ENCODE measurements around the gene WDR53. TPM values are rescaled to one million over a fixed set of nuclear protein-coding genes. Genes with fewer than 3 reads are reported as not detected.
"Not testable (repeated sequence)": the region's sequence is repeated elsewhere in the genome, so short reads cannot be mapped to it uniquely, and the experiment has no call there.

WDR53 gene
- total RNA-seq, 1 experiment from 2014 or later = 6.6 TPM

GRCh38 chr3:196528639-196529233, 39.6 kb downstream of the WDR53 start:
- DNase-seq (ENCODE audit: low read depth, low spot score) = peak; percentile 43
- in situ Hi-C loops (cut with HindIII; ENCODE audit: low pct_unique_long_range_greater_than_20kb, low sequenced_read_pairs) = no loop called here

- in situ Hi-C loops (cut with HindIII; ENCODE audit: low pct_unique_long_range_greater_than_20kb, low sequenced_read_pairs) = no loop called here
- no peak for DNase-seq (ENCODE audit: low read depth, low spot score)
These were observed 43.2 kb downstream of the WDR53 start for GRCh38 chr3:196525141-196525540.

GRCh38 chr3:196524527-196524926, 43.8 kb downstream of the WDR53 start:
- DNase-seq (ENCODE audit: low read depth, low spot score) = no peak
- in situ Hi-C loops (cut with HindIII; ENCODE audit: low pct_unique_long_range_greater_than_20kb, low sequenced_read_pairs) = no loop called here

GRCh38 chr3:196523841-196524240, 44.5 kb downstream of the WDR53 start:
- DNase-seq (ENCODE audit: low read depth, low spot score) = no peak
- in situ Hi-C loops (cut with HindIII; ENCODE audit: low pct_unique_long_range_greater_than_20kb, low sequenced_read_pairs) = no loop called here

- in situ Hi-C loops (cut with HindIII; ENCODE audit: low pct_unique_long_range_greater_than_20kb, low sequenced_read_pairs); DNase-seq (ENCODE audit: low read depth, low spot score): not testable (repeated sequence)
These were observed 47.1 kb downstream of the WDR53 start for GRCh38 chr3:196521291-196521690.

GRCh38 chr3:196519718-196520082, 48.7 kb downstream of the WDR53 start:
- no peak for DNase-seq (ENCODE audit: low read depth, low spot score)
- in situ Hi-C loops (cut with HindIII; ENCODE audit: low pct_unique_long_range_greater_than_20kb, low sequenced_read_pairs) = no loop called here

GRCh38 chr3:196518966-196519717, 49.2 kb downstream of the WDR53 start:
- in situ Hi-C loops (cut with HindIII; ENCODE audit: low pct_unique_long_range_greater_than_20kb, low sequenced_read_pairs) = no loop called here
- peak; percentile 87 for DNase-seq (ENCODE audit: low read depth, low spot score)

GRCh38 chr3:196517919-196518318, 50.4 kb downstream of the WDR53 start:
- no peak for DNase-seq (ENCODE audit: low read depth, low spot score)
- in situ Hi-C loops (cut with HindIII; ENCODE audit: low pct_unique_long_range_greater_than_20kb, low sequenced_read_pairs) = no loop called here

GRCh38 chr3:196517162-196517800, 51.1 kb downstream of the WDR53 start:
- no peak for DNase-seq (ENCODE audit: low read depth, low spot score)
- in situ Hi-C loops (cut with HindIII; ENCODE audit: low pct_unique_long_range_greater_than_20kb, low sequenced_read_pairs) = no loop called here

GRCh38 chr3:196514913-196515621, 53.3 kb downstream of the WDR53 start, which contains the start of gene SMCO1:
Gene SMCO1 (minus strand): TSS chr3:196515346. CDS start chr3:196515209, 137 bp downstream.
- DNase-seq (ENCODE audit: low read depth, low spot score) = no peak
- in situ Hi-C loops (cut with HindIII; ENCODE audit: low pct_unique_long_range_greater_than_20kb, low sequenced_read_pairs) = no loop called here

- in situ Hi-C loops (cut with HindIII; ENCODE audit: low pct_unique_long_range_greater_than_20kb, low sequenced_read_pairs) = no loop called here
- DNase-seq (ENCODE audit: low read depth, low spot score) = no peak
These were observed 54.0 kb downstream of the WDR53 start for GRCh38 chr3:196514350-196514716.

GRCh38 chr3:196513697-196514349, 54.5 kb downstream of the WDR53 start:
- no peak for DNase-seq (ENCODE audit: low read depth, low spot score)
- in situ Hi-C loops (cut with HindIII; ENCODE audit: low pct_unique_long_range_greater_than_20kb, low sequenced_read_pairs) = no loop called here

GRCh38 chr3:196511646-196512425, 56.5 kb downstream of the WDR53 start:
- DNase-seq (ENCODE audit: low read depth, low spot score); in situ Hi-C loops (cut with HindIII; ENCODE audit: low pct_unique_long_range_greater_than_20kb, low sequenced_read_pairs): not testable (repeated sequence)

- in situ Hi-C loops (cut with HindIII; ENCODE audit: low pct_unique_long_range_greater_than_20kb, low sequenced_read_pairs); DNase-seq (ENCODE audit: low read depth, low spot score): not testable (repeated sequence)
These were observed 57.2 kb downstream of the WDR53 start for GRCh38 chr3:196511108-196511507.

- DNase-seq (ENCODE audit: low read depth, low spot score) = no peak
- in situ Hi-C loops (cut with HindIII; ENCODE audit: low pct_unique_long_range_greater_than_20kb, low sequenced_read_pairs) = no loop called here
These were observed 61.7 kb downstream of the WDR53 start for GRCh38 chr3:196506687-196507086.

GRCh38 chr3:196504556-196504955, 63.8 kb downstream of the WDR53 start:
- in situ Hi-C loops (cut with HindIII; ENCODE audit: low pct_unique_long_range_greater_than_20kb, low sequenced_read_pairs) = no loop called here
- no peak for DNase-seq (ENCODE audit: low read depth, low spot score)

Measured in SK-MEL-5 (cell line).